HPDE6-E6E7 (cell line): Measurements from ENCODE around the gene PACS1.
"Not testable (repeated sequence)": the region's sequence is repeated elsewhere in the genome, so short reads cannot be mapped to it uniquely, and the experiment has no call there.

Experiments
- DNase-seq: peaks from one replicate; pipeline ENCODE4 v3.0.0; 2011; ENCODE audit warnings: missing footprints; ENCODE audit errors: extremely low spot score

Gene PACS1

DNA sequence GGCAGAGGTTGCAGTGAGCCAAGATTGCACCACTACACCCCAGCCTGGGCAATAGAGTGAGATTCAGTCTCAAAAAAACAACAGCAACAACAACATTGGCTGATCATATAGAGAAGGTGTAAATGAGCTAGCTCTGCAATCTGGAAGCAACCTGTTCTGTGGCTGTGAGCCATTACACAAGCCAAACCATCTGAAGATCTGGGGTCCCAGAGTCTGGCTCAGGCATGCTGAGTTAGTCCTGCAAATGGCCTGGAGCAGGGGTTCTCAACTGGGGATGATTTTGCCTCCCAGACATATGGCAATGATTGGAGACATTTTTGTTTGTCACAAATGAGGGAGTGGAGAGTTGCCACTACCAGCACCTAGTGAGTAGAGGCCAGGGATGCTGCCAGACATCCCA is 156.0 kb downstream of the PACS1 start:
- no peak for DNase-seq

DNA sequence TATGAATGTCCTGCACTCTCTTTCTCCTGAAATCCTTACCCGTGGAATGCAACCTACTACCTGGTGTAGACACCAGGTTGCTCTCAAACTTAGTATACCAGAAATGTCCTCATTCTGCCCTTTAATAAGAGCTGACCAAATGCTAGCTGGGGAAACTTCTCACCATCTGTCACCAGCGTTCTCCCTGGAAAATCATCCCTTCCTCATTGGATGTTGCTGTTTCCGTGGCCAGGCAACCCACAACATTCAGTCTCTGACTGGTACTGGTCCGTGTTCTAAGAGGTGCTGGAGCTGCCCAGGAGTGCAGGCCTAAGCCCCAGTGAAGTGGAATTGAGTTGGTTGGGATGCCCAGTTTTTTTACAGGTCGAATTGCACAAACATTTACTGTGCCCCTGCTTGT is 157.6 kb downstream of the PACS1 start:
- DNase-seq: no peak

DNA sequence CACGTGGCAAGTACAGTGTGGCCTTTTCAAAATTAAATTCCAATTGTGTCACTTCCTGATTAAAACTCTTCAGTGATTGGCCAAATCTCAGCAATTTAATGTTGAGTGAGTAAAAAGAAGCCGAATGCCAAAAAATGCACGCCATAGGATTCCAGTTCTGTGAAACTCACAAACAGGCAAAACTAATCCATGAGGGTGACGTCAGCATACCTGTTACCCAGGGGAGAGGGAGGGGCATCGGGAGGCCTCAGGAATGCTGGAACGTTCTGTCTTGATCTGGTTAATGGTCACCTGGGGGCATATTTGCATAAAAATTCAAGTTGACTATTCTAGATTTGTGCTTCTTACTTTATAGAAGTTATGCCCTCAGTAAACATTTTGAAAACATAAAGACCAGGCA is 158.4 kb downstream of the PACS1 start:
- DNase-seq: no peak

DNA sequence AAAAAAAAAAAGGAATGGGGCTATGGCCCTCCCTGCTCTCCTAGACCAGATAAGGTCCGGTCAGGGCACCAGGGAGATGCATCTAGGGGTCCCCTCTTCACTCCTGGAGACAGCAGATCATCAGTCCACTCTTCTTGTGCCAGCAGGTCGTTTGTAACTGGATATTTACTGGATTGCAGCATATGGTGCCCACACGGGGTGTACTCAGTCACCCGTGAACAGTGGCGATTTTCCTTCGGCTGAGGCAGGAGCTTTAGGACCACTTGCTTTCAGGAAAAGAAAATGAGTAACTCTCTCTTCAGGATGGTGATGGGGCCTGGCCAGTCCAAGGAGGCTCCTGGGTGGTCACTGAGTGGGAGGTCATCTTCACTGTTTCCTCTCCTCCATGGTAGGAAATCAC is 160.1 kb downstream of the PACS1 start:
- no peak for DNase-seq

DNA sequence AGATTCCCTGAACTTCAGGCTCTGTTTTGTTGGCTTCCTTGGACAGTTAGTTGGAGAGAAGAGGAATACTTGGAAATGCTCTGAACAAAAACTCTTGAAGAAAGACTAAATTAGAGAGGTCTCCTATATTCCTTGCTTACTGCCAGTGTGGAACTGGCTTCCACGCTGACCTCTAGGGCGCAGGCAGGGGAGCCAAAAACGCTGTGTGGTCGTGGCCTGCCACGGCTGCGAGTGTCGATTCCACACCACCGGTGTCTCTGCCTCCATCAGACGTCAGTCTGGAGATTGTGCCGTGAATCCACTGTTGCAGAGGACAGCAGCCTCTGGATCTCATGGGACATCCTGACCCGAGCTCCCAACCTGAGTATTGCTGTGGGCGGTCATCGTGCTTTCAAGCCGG is 160.9 kb downstream of the PACS1 start:
- DNase-seq: no peak

DNA sequence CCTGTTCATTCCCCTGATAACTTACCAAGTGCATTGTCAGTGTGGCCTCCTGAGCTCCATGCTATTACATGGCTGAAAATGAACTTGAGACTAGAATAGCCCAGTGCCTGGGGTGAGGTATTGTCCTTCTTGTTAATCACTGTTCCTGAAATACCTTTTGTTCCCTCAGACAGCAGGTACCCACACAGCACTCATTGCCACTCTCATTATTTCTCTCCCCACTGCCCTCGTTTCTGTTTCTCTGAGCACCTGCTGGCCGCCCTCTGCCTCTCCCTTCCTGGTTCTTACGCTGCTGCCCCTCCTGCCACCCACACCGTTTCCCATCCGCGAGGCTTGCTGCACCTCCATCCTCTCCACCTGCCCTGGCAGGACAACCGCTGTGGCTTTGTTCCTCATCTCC is 161.5 kb downstream of the PACS1 start:
- DNase-seq: no peak

DNA sequence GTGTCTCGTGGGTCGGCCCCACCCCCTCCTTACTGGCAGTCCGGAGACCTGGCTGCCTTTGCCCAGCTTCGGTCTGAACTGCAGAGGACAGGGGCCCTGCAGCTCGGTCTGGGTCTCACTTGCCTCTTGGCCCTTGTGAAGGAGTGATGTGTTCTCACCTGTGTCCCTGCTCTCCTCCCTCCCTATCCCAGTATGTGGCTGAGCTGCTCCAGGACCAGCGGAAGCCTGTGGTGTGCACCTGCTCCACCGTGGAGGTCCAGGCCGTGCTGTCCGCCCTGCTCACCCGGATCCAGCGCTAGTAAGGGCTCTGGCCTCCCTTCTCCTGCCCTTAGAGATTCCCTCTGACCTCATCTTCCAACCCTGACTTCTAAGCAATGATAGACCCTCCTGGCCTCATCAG is 162.7 kb downstream of the PACS1 start:
- no peak for DNase-seq

DNA sequence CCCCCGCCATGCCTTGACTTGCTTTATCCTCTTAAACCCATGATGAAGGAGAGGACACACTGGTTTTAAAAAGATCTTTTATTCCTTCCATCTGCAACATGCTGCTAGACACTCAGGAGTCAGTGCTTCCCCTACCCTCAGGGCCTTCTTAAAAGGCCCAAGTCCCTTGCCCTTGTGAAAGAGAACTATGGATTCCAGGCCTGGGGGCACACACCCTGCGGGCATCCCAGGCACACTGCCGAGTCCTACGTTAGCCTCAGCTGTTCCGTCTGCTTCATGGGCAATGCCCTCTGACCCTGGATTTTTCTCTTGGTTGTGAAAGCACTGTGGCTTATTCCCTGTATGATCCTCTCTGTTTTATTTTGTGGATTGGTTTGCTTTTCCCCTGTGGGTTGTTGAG is 163.2 kb downstream of the PACS1 start:
- DNase-seq: no peak

DNA sequence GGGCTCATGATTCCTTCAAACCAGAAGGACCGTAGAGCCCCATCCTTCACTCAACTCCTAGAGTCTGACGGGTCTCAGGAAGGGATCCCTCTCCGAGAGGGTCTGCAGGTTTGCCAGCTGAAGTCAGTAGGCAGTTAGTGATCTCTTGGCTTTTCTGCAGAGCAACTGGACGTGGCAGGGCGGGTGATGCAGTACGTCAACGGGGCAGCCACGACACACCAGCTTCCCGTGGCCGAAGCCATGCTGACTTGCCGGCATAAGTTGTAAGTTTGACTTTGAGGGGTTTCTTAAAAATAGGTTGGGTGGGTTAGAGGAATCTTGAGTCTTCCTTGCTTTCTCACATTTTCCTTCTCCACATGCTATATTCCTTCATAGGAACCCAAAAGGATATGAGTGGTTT is 165.1 kb downstream of the PACS1 start:
- no peak for DNase-seq

DNA sequence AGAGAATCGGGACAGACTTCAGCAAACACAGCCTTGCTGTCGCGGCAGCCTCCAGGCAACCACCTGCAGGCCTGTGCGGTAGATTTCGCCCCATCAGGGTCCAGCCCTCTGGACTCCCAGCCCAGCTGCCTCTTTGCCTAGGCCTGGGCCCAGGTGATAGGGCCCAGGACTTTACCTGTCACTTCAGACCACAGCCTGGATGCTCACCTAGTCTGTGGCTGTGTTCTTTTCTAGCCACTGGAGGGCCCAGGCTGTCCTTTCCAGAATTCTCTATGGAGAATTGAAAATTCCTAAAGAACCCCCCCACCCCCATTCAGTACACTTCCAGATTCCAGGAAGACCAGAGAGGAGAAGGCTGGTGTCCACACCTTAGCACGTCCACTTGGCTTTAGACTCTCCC is 167.8 kb downstream of the PACS1 start:
- DNase-seq: no peak

DNA sequence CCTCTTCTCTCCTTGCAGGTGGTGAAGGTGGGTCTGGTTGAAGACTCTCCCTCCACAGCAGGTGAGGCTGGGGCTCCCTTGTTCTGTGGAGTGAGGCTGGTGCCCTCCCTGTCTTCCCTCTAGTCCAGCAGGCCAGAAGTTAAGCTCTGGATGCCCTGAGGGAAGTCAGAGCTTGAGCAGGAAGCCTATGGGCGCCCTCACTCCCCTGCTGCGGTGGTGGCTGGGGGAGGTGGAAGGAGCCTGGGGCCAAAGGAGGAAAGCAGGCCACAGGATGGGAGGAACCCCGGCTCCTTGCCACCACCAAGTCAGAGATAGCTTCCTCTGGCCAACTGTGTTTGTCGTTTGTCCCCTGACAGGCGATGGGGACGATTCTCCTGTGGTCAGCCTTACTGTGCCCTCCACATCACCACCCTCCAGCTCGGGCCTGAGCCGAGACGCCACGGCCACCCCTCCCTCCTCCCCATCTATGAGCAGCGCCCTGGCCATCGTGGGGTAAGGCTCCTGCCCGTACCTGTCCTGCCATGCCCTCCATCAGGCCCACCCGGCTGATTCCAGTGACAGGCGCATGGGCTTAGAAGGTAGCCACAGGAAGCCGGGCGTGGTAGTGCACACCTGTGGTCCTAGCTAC is 168.8 kb downstream of the PACS1 start:
- no peak for DNase-seq

DNA sequence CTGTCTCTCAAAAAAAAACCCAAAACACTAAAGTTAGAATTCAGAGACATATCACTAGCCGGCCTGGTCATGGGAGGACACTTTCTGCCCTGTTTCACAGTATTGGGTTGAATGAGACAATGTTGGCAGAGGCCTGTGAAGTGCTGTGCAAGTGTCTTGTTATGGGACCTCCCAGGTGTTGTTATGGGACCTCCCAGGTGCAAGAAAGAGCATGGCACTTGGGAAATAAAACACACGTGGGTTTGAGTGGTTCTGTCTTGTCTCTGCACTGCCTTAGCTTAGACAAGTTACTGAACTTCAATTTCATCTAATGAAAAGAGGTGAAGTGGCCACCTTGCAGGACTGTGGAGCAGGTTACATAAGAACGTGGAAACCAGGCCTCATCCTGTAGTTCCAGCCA is 169.4 kb downstream of the PACS1 start:
- no peak for DNase-seq

DNA sequence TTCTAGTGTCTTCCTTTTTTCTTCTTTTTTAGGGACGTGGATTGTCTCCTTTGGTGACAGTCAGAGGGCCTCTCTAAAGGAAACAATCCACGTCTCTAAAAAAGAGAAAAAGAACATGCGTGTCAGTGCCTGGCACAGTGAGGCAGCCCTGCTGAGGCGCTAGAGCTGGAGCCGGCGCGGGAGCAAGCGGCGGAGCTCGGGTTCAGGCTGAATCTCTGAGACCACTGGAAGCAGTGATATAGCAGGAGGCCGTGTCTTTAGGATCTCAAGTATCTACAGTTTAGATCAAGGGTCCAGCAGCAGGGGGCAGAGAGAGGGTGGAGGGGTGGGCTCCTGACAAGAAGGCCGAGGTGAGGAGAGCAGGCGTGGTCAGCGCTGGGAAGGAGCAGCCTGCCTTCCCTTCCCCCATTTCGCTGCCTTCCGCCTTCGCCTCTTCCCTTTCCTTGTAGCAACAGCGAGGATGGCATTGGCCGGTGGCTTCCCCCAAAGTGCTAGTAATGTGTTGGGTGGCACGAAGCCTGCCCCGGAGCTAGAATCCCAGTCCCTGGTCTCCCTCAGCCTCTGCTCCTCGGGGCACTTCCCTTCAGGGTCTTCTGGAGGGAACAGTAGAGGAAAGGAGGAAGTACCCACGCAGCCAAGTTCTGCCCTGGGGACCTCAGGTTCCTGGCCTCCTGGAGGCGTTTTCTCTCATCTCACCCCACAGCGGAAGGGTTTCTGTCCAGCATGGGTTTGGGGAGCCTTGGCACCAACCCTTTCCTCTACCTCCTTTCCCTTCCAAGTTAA is 170.1 kb downstream of the PACS1 start:
- DNase-seq: no peak

DNA sequence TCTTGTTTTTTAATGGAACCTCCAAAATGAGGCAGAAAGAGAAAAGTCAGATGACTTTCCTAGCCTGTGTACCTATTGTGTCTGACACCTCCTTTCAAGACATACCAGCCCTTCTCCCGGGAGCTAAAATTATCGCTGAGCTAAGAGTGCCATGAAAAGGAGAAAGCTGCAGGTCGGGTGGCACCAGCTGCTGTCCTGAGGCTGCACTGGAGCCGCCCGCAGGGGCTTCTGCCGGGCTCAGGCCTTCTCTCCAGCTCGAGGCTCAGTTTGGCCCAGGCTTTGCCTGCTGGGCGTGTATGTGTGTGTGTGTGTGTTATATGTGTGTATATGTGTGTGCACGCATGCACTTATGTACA is 170.7 kb downstream of the PACS1 start:
- DNase-seq: no peak

DNA sequence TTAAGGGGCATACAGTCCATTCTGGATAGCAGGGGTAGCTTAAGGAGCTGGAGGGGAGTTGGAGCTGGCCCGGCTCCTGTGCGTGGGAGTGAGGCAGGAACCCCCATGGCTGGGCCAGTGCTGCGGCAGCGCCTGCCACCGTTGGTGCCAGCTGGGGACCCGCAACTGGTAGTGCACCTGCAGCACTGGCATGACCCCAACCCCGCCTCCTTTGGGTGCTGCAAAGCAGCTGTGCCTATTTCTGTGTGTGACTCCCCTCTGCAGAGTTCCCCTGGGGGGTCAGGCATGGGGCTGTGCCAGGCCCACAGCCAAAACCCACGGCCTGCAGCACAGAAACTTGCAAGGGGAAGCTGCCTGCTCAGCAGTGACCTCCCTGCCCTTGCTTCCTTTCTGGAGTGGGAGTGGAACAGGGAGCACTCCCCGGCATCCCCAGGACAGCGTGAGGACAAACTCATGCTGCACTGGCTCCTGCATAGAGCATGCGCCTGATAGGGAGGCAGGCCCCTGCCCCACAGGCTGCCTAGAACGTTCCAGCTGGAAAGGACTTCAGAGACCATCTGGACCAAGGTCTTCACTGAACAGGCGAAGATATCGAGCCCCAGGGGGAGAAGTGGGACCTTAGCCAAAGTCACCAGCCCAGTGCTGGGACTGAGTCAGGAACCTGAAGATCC is 172.2 kb downstream of the PACS1 start:
- DNase-seq: no peak

DNA sequence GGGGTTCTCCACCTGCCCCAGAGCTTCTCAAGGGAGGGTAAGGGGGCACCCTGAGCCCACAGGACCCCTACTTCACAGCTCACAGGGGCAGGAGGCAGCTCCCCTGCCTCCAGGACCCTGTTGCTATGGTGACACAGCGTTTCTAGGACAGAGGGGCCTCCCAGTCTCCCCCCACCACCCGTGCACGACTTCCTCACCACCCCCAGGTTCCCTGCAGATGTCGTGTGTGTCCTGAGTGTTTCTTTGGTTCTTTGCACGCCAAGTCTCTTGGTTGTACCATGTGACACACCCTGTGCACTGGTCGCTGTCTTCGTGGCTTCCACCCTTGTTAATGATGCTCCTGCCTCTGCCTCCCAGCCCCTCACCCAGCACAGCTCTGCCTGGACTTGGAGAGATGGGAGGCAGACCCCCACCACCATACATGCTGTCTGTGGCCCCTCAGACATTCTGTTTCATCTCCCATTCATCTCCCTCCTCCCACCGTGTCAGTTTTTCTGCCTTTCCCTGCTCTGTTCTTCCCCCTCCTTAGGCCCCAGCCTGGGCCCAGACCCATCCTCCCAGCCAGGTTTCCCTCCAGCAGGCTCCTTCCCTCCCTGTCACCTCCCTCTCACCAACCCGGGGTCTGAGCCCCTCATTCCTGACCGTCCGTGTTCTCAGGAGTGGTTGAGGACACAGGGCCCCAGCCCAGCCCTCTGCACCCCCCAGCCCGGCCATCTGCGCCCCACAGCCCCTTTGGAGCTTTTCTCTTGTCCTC is 173.9 kb downstream of the PACS1 start:
- DNase-seq: no peak

DNA sequence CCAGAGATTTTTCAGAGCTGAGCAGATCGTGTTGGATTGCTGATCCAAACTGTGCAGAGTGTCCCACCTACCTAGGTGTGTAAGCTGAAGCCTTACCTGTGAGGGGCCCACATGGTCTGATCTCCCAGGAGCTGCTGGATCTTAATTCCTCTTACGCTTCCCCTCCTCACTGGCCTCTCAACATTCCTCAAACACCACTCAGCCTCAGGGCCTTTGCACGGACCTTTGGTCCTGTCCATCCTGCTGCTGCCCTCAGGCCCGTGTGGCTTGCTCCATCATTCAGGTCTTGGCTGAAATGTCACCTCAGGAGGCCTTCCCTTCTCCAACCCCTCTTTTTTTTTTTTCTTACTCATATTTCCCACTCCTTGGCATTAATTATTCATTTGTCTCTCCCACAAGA is 177.2 kb downstream of the PACS1 start:
- no peak for DNase-seq

DNA sequence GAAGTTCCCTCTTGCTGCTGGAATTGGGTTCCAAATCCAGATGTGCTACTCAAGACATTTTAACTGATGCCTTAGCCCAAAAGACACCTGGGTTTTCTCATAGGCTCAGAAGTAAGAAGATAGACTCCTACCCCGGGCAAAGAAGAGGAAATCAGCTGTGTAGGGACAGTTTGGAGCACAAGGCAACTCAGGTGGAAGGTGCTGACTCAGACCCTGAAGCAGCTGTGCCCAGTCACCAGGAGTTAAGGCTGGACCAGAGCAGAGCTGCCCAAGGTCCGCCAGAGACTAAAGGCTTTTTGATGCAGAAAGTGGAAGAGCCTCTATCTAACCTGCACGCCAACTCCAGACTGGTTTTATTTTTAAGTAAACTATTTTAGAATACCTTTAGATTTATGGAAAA is 177.7 kb downstream of the PACS1 start:
- DNase-seq: no peak

DNA sequence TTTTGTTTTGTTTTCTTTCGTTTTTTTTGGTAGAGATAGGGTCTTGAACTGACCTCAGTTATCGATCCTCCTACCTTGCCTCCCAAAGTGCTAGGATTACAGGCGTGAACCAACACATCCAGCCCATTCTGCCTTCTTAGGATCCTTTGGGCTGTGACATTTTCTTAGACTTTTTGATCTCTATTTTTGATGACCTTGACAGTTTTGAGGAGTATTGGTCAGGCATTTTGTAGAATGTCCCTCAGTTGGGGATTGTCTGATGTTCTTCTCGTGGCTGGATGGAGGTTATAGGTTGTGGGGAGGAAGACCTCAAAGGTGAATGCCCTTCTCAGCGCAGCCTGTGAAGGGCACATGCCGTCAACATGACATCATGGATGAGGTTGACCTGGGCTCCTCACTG is 178.8 kb downstream of the PACS1 start:
- DNase-seq: no peak

DNA sequence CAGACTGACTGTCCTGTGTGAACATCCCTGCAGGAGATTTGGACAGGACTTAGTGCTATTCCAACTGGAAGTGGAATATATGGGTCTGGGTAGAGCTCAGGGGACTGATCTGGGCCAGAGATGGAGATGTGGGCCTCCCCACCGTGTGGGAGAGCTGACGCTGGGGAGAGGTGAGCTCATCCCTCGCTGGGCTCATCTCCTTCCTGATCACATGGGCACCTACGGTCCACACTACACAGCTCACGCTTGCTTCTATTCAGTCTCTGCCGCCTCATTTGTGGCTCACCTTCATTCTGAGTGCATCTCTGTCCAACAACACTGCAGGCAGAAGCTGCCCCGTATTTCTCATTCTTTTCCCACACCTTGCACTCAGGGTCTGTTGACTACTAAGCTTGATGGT is 181.7 kb downstream of the PACS1 start:
- no peak for DNase-seq

DNA sequence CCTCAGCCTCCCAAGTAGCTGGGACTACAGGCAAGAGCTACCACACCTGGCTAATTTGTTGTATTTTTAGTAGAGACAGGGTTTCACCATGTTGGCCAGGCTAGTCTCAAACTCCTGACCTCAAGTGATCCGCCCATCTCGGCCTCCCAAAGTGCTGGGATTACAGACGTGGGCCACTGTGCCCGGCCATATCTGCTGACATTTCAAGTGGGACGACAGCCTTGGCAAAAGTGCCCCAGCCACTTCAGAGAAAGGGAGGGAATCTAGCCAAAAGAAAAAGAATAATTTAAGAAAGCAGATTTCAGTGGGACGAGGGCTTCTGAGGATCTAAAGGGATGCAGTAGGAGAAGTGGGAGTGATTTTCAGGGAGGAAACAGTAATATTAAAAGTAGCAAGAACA is 183.0 kb downstream of the PACS1 start:
- not testable (repeated sequence) for DNase-seq

DNA sequence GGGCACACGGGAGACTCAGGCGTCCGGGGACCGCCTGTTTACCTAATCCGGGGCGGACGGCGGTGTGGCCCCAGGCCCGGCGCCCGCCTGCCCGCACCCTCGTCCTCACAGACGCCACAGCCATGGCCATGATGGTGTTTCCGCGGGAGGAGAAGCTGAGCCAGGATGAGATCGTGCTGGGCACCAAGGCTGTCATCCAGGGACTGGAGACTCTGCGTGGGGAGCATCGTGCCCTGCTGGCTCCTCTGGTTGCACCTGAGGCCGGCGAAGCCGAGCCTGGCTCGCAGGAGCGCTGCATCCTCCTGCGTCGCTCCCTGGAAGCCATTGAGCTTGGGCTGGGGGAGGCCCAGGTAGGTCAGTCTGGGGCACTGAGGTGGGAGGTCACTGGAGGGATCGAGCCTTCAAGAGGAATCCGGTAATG is 188.4 kb downstream of the PACS1 start:
- DNase-seq: no peak

DNA sequence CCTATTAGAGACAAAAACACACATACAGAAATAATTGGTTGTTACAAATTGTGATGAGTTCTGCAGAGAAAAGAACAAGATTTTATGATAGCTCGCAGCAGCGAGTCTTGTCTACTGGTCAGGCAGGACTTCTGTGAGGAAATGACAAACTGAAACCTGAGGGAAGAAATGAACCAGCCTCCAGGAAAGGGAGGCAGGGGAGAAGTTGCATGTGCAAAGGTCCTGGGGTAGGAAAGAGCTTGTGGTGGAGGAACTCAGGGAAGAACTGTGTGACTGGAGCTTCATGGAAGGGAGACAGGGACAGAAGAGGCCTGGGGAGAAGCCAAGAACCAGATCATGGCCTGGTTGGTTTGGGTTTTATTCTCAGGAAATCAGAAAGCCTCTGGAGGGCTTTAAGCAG is 189.2 kb downstream of the PACS1 start:
- no peak for DNase-seq
